AG08396 (cell line): Measurements from ENCODE around the gene RHEBL1.

ENCODE experiments used
- DNase-seq: peaks from one replicate; pipeline ENCODE4 v3.0.0; 2012; ENCODE audit warnings: low spot score, mixed read lengths

The RHEBL1 gene

DNA sequence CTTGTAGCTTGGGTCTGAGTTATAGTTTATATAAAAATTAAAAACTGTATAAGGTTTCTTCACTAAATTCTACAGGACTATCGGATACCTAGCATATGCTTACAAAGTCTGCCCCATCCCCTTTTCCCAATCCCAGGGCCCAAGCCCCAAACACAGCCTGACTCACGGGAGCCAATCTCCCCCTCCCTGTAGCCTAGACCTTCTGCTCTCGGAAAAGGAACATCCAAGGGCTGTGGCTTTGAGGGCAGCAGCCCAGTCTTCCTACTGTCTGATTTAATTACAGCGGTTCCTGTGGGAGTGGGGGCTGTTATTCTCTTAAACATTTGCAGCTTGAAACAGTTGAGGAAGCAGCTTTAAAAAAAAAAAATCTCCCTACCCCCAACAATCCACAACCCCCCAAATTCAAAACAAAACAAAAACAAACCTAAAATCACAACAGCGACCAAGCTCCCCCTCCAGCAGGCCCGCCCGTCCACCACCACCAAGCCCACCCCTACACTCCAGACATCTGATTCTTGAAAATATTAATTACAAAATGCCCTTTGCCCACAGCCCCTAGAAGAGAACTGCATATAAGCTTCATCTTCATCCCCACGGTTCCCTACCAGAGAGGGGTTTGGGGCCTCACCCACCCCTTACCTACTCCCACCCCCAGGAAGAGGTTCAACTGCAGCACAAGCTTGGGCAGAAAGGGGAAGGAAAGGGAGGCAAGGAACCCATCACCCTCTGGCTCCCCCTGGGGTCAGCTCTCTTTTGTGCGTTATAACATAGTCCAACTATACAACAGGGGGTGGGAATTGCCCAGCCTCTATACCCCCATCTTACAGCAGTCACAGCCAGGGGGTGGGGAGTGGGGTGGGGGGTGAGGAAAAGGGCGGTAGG, 50.1 kb downstream of the RHEBL1 start:
- no peak for DNase-seq

DNA sequence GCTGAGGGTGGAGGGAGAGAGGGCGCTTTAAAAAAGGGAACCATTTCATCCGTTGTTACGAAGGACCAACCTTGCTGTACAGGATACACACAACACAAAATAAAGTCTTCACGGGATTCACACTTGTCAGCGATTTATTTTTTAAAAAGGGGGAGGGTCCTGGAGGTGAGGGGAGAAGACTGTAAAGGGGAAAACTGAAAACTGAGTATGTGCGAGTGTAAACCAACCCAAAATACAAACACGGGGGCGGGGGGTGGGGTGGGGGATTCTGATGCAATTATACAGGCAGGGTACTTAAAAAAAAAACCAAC, 50.7 kb downstream of the RHEBL1 start:
- DNase-seq: no peak

DNA sequence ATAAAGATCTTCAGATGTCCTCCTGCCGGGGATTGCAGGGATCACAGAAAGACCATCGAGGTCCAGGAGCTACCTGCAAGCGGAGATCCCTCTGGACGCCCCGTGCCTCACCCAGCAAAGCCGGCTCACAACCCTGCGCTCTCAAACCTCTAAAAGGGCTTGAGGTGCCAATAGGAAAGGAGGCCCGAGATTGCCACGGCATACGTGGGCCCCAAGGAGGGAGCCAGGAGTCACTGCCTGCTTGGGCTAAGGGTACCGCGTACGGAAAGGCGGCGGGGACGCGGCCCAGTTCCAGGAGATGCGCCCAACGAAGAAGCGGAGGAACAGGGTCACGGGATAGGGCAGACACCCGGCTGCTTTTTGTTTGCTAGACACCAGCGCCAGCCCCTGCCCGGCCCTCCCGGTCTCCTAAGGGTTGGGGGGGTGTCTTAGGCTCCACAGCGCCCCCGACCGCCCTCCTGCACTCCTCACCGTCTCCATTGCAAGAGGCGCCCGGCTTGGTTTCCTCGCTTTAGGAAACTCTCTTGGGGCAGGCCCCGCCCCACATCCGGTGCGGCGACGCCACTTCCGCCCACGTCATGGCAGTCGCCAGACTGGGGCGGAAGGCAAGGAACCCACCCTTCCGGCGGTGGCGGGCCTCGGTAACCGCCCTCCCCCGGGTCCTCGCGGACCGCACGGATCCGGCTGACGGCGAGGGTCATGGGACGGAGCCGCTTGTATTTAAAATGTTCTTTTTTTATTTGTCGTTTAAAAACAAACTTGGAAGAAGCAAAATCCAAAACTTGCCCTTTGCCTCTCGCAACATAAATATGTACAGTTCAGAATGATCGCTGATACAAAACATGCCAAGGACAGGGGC, 51.3 kb downstream of the RHEBL1 start, which contains the start of gene PRKAG1:
PRKAG1 (minus strand) TSS at position 516 of the 859 bp plus-strand sequence; CDS start at position 480, 36 bp downstream.
- DNase-seq: peak; percentile 98

DNA sequence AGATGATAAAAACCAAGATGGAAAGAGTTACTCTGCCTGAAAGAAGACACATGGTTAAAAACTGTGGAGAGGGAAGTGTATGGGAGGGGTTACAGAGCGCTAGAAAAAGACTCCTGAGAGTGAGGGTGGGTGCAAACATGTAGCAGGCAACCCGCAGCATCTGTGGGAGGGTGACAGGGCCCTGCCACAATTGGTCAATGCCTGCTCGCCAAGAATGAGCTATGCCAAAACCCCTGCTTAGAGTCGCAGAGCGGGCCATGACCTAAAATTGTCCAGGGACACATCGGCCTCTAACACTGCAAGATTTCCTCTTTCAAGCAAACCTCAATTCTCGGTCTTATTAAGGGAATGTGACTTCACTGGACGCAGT, 51.9 kb downstream of the RHEBL1 start:
- peak; percentile 67 for DNase-seq

DNA sequence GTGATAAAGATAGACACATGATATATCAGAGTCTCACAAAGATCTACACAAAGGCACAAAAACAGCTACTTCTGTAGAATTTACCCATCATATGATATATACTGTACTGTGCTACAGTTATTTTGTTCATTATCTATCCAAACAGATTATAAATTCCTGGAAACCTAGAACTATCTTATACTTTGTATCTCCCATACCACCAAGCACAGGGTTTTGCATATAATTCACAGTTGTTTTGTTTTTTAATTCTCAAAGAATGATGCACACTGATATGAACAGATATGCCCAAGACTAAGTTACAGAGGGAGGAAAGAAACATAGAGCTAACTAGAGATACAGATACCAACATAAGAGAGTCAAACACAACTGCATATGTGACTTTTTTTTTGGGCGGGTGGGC, 54.6 kb downstream of the RHEBL1 start:
- DNase-seq: no peak
